ENCODE data around the gene NATD1.

- TF ChIP-seq CTCF (IDR thresholded peaks at IDR 0.05 in 2 of 3, conservative IDR thresholded peaks at IDR 0.05 in 1 of 3; ENCODE audit: control insufficient read depth in 2 of 3, extremely low read depth in 1 of 3, insufficient read depth in 1 of 3, low read depth in 3 of 3, low read length in 3 of 3) (no peak), YY1 (IDR thresholded peaks at IDR 0.05; ENCODE audit: low read depth, low read length) (no peak), POLR2AphosphoS5 (IDR thresholded peaks at IDR 0.05; ENCODE audit: low read length) (no peak), EP300 (IDR thresholded peaks at IDR 0.05; ENCODE audit: borderline replicate concordance in 1 of 2, control insufficient read depth in 1 of 2, low read depth in 2 of 2, low read length in 2 of 2) (no peak), NFIC (IDR thresholded peaks at IDR 0.05; ENCODE audit: low read depth, low read length) (no peak), RFX5 (IDR thresholded peaks at IDR 0.05; ENCODE audit: low read depth, low read length) (no peak), TAF1 (IDR thresholded peaks at IDR 0.05; ENCODE audit: borderline replicate concordance, low read depth, low read length) (no peak), CEBPB (IDR thresholded peaks at IDR 0.05; ENCODE audit: borderline replicate concordance in 1 of 2, low read depth in 2 of 2, low read length in 2 of 2) (no peak), POLR2A (IDR thresholded peaks at IDR 0.05; ENCODE audit: low read depth, low read length) (no peak), GABPA (IDR thresholded peaks at IDR 0.05; ENCODE audit: low read depth) (no peak), USF2 (IDR thresholded peaks at IDR 0.05; ENCODE audit: borderline replicate concordance, low read depth, low read length) (no peak), NBN (IDR thresholded peaks at IDR 0.05) (no peak), MAX (IDR thresholded peaks at IDR 0.05; ENCODE audit: low read depth, low read length) (no peak)
Observed at GRCh38 chr17:21294321-21295035, 41.3 kb upstream of the NATD1 start.
